Stimulated activated CD4-positive, alpha-beta T cell treated with anti-CD3 and anti-CD28 coated beads, Interleukin-4, amount 100 ng/mL, for 4 hours (primary cell): ENCODE results near the gene SLC9A6.
"Not testable (repeated sequence)": the region's sequence is repeated elsewhere in the genome, so short reads cannot be mapped to it uniquely, and the experiment has no call there.

Experiments
- DNase-seq, 2 experiments: peaks; one replicate each; pipeline ENCODE4 v3.0.0-alpha.2; 2020

The SLC9A6 gene

DNA sequence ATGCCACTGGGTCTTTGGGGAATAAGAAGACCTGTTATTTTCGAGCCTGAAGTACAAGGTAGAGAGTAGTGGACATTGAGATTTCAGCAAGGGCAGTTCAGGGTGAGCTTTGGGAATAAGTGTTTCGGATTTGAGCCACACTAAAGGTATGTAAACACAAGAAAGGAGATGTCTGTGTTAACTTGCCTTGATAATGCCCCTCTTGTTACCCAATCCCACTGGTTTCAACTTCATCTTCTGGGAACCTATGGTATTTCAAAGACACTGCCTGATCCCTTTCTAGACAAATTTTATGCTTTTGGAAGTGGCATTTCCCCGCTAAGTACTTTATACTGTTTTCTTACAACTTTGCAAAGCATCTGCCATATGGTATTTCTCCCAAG is 79.4 kb downstream of the SLC9A6 start:
- DNase-seq: no peak

DNA sequence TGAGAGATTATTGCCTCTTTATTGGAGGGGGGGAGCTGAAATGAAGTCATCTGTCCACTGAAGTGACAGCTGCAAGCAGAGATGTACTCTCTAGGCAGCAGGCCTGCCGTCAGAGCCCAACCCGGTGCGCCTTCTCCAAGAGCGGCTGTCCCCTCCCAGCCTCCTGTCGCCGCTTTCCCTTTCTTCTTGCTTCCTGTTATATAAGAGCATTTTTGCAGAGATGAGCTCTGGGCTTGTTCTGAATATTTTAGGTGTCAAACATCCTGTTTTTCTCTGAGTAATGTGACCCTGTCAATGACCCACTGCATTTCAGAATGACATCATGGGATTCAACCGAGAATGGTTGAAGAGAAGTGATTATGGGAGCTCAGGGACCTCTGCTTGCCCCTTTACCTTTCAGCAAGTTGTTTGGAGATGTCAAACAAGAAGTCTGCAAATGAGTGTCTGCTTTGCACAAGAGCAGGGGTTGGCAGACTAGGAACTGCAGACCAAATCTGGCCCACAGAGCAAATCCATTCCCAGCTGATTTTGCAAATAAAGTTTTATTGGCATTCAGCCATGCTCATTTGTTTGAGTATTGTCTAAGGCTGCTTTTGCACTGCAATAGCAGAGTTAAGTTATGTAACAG is 79.9 kb downstream of the SLC9A6 start:
- no peak for DNase-seq

DNA sequence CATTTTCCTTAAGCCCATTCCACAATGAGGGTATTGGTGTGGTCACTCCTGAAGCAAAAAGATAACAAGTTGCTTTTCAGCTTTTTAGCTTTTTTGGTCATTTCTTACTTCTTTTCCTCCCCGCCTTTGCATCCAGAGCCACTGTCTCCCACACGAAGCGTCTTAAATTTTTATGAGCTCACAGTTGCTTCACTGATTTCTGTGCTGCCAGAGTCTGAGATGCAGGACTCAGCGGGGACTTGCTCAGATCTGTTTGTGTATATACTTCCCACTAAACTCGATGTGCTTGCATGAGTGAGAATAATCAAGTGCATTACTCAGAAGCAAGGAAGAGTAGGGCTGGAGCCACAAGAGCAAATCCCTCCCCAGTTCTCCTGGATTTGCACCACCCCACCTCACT is 81.9 kb downstream of the SLC9A6 start:
- no peak for DNase-seq

DNA sequence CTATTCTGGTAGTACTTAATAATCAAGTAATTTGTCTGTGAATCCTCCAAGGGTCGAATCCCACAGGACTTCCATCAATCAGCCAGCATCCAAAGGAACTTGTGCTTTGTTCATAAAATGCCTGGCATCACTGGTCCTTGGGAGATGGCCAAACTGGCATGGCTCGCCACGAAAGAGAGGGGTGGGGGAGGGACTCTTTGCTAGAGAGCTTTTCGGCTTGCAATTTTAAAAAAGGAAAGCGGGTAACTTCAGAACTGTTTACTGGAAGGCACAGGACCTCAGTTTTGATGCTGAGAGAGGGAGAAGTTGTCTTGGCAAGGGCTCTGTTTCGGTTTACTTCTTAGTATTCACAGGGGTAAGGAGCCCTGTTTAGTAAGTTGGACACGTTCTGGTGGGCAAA is 82.7 kb downstream of the SLC9A6 start:
- no peak for DNase-seq

DNA sequence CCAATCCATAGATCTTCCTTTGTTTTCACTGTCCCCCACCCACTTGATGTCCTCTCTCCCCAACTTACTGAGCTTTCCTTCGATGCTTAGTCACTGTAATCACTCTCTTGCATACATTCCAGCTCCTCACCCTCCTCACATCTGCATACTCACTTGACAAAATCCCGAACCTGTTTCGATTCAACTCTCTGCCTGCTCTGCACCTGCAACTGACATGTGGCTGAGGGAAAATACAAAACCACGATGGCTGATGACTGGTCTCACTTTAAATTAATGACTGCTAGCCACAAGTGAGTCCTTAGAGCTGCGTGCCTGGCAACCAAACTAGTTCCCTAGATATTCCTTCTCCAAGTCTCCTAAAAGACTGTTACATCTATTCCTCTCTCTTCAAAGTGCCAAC is 91.7 kb downstream of the SLC9A6 start:
- DNase-seq: no peak

DNA sequence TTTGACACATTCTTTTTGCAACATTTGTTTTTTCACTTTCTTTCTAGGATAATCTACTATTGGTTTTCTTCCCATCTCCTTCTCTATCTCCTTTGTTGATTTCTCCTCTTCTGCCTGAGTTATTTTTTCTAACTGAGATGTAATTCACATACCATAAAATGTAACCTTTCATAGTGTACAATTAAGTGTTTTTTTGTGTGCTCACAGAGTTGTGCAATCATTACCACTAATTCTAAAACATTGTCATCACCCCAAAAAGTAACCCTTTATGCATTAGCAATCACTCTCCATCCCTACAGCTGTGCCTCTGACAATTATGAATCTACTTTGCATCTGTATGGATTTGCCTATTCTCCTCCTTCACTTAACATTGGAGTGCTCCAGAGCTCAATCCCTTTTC is 95.5 kb downstream of the SLC9A6 start:
- DNase-seq: no peak

GRCh38 chrX:136086521-136086920 is 101.3 kb downstream of the SLC9A6 start:
- DNase-seq: no peak

- not testable (repeated sequence) for DNase-seq
These were observed 106.7 kb downstream of the SLC9A6 start for GRCh38 chrX:136091898-136092297.

DNA sequence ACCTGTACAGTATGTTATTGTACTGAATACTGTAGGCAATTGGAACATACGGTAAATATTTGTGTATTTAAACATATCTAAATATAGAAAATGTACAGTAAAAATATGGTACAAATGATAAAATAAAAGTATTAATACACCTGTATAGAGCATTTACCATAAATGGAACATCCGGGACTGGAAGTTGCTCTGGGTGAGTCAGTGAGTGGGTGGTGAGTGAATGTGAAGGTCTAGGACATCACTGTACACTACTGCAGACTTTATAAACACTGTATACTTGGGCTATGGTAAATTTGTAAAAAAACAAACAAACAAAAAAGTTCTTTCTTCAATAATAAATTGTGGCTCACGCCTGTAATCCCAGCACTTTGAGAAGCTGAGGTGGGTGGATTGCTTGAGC is 109.7 kb downstream of the SLC9A6 start:
- no peak for DNase-seq
